ENCODE measurements around the gene PIAS2.

- TF ChIP-seq CTCF (IDR thresholded peaks at IDR 0.05) (no peak), POLR2A (IDR thresholded peaks at IDR 0.05) (no peak)
These were observed 156.1 kb downstream of the PIAS2 start for GRCh38 chr18:46761059-46761769.
